GM23338 (cell line): ENCODE data around the gene OR2M7. TPM values are rescaled to one million over a fixed set of nuclear protein-coding genes. Genes with fewer than 3 reads are reported as not detected.

ENCODE experiments used
- ATAC-seq: fragments of 200-7000 bp; cut with Tn5 transposase; 3 replicates; pipeline ENCODE4 v1.9.1; 2020
- DNase-seq: peaks from one replicate; pipeline ENCODE4 v3.0.0-alpha.2; 2015; ENCODE audit warnings: low spot score
- H2AFZ ChIP-seq: fragments of 200-600 bp; sonication (generic); 2 replicates; pipeline ENCODE4 v1.8.0; 2016; ENCODE audit warnings: antibody characterized with exemption, mild to moderate bottlenecking, moderate library complexity
- H3F3A ChIP-seq: fragments of 200-600 bp; sonication (generic); replicated peaks from 2 replicates; pipeline ENCODE4 v1.8.0; 2017; ENCODE audit warnings: antibody characterized with exemption, mixed run types, low read depth
- H3K27ac ChIP-seq: fragments of 200-600 bp; sonication (generic); 2 replicates; pipeline ENCODE4 v1.6.1; 2016; ENCODE audit warnings: low read depth
- H3K27me3 ChIP-seq: fragments of 200-600 bp; sonication (generic); 2 replicates; pipeline ENCODE4 v1.8.0; 2016; ENCODE audit warnings: mild to moderate bottlenecking, mixed run types, moderate library complexity; ENCODE audit not compliant: insufficient read depth
- H3K36me3 ChIP-seq: fragments of 200-600 bp; sonication (generic); 2 replicates; pipeline ENCODE4 v1.8.0; 2016; ENCODE audit warnings: mild to moderate bottlenecking; ENCODE audit not compliant: insufficient read depth
- H3K4me1 ChIP-seq: fragments of 200-600 bp; sonication (generic); 2 replicates; pipeline ENCODE4 v1.8.0; 2016; ENCODE audit warnings: mild to moderate bottlenecking, moderate library complexity; ENCODE audit not compliant: insufficient read depth
- H3K4me2 ChIP-seq: fragments of 200-600 bp; sonication (generic); 2 replicates; pipeline ENCODE4 v1.7.1; 2017; ENCODE audit warnings: mixed run types
- H3K4me3 ChIP-seq: fragments of 200-600 bp; sonication (generic); 2 replicates; pipeline ENCODE4 v1.6.1; 2016; ENCODE audit warnings: mixed run types
- H3K79me2 ChIP-seq: fragments of 200-600 bp; sonication (generic); replicated peaks from 2 replicates; pipeline ENCODE4 v1.8.0; 2017; ENCODE audit warnings: mild to moderate bottlenecking; ENCODE audit not compliant: insufficient read depth
- H3K9me2 ChIP-seq: fragments of 200-600 bp; sonication (generic); 2 replicates; pipeline ENCODE4 v1.8.0; 2017; ENCODE audit not compliant: insufficient read depth
- H4K20me1 ChIP-seq: fragments of 200-600 bp; sonication (generic); replicated peaks from 2 replicates; pipeline ENCODE4 v1.8.0; 2017; ENCODE audit warnings: mild to moderate bottlenecking; ENCODE audit not compliant: insufficient read depth
- H3K27ac Mint-ChIP-seq: 2 replicates; pipeline ENCODE4 v1.8.0; 2020; ENCODE audit warnings: inconsistent platforms, mild to moderate bottlenecking, moderate library complexity, mixed read lengths
- H3K27me3 Mint-ChIP-seq: 3 replicates; pipeline ENCODE4 v1.8.0; 2022; ENCODE audit warnings: low read depth, mild to moderate bottlenecking, moderate library complexity, mixed read lengths, inconsistent platforms; ENCODE audit not compliant: insufficient read depth, poor library complexity
- H3K36me3 Mint-ChIP-seq: 3 replicates; pipeline ENCODE4 v1.8.0; 2021; ENCODE audit warnings: low read depth, mild to moderate bottlenecking, inconsistent platforms, moderate library complexity, mixed read lengths
- H3K4me1 Mint-ChIP-seq: 3 replicates; pipeline ENCODE4 v1.8.0; 2020; ENCODE audit warnings: mild to moderate bottlenecking, inconsistent platforms, mixed read lengths
- H3K4me3 Mint-ChIP-seq: 3 replicates; pipeline ENCODE4 v1.8.0; 2021; ENCODE audit warnings: moderate library complexity, mild to moderate bottlenecking, inconsistent platforms, mixed read lengths
- H3K9me3 Mint-ChIP-seq: 3 replicates; pipeline ENCODE4 v1.8.0; 2020; ENCODE audit warnings: moderate library complexity, mild to moderate bottlenecking, inconsistent platforms, mixed read lengths
- EZH2 ChIP-seq: fragments of 200-600 bp; sonication (generic); IDR thresholded peaks from one replicate; pipeline ENCODE4 v1.8.0; 2017; ENCODE audit warnings: antibody characterized with exemption, mild to moderate bottlenecking, low read depth; ENCODE audit not compliant: unreplicated experiment
- EZH2phosphoT487 ChIP-seq: fragments of 200-600 bp; sonication (generic); IDR thresholded peaks from one replicate; pipeline ENCODE4 v1.8.1; 2018; ENCODE audit warnings: antibody characterized with exemption; ENCODE audit not compliant: unreplicated experiment
- JUNB ChIP-seq: IDR thresholded peaks from one replicate; pipeline ENCODE4 v1.6.1; 2016; ENCODE audit warnings: antibody characterized with exemption; ENCODE audit not compliant: unreplicated experiment
- NANOG ChIP-seq: IDR thresholded peaks from 2 replicates; pipeline ENCODE4 v1.6.1; 2016; ENCODE audit warnings: antibody characterized with exemption, borderline replicate concordance
- REST ChIP-seq: IDR thresholded peaks from one replicate; pipeline ENCODE4 v1.6.1; 2018; ENCODE audit warnings: antibody characterized with exemption; ENCODE audit not compliant: unreplicated experiment
- STAT1 ChIP-seq: IDR thresholded peaks from one replicate; pipeline ENCODE4 v1.6.1; 2016; ENCODE audit warnings: antibody characterized with exemption; ENCODE audit not compliant: unreplicated experiment
- ZNF462 ChIP-seq: fragments of 250-450 bp; sonication (Bioruptor Pico); IDR thresholded peaks from 2 replicates; pipeline ENCODE4 v1.5.0; 2020; ENCODE audit warnings: mild to moderate bottlenecking, moderate library complexity
- long read RNA-seq: library from polyadenylated mRNA; unstranded; transcript quantifications from one replicate; pipeline ENCODE4 v2.0.0, GENCODE V29; 2020; ENCODE audit not compliant: unreplicated experiment
- polyA plus RNA-seq: library from polyadenylated mRNA; unstranded; fragments of >200 nt; fragmentation: Nextera tagmentation; extraction: Ambion mirVana; gene quantifications from 2 replicates; pipeline ENCODE4 v1.2.1, GENCODE V29; 2016
- total RNA-seq: library from RNA; depleted of rRNA; stranded (reverse); fragments of >200 nt; shearing (Covaris generic); gene quantifications from 2 replicates; pipeline ENCODE4 v1.2.3, GENCODE V29; 2014; rRNA removed
- TF ChIP-seq, protein P1 (sequence below), 2 experiments: fragments of 200-600 bp in 1 of 2; sonication (generic) in 1 of 2; conservative IDR thresholded peaks; 2 replicates each; pipeline versions ENCODE4 v1.5.1 to v1.6.1; 2016 to 2017; ENCODE audit warnings: antibody characterized with exemption in 2 of 2, low read depth in 2 of 2, mild to moderate bottlenecking in 2 of 2, moderate library complexity in 1 of 2

OR2M7 gene
- total RNA-seq (not detected in 2 replicates), polyA plus RNA-seq (not detected in 2 replicates)
- long read RNA-seq, result 0 reads

DNA sequence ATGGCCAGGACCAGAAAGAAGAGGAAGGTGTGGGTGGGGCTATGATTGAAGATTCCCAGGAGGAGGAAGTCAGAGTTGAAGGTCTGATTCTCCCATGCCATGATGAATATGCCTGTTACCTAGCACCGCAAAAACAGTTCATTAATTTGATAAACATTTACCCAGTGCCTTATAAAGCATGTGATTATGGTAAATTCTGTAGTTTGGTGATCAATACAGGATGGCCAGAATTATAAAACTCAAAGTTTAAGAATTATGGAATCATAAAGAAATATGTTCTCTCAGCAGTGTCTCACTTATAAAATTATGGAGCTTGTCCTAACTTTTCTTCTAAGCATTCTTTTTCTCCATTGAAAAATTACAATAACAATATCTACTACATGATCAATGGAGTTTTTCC is at the start of gene OR2M7:
TSS of gene OR2M7 (minus strand) at position 101 of the 400 bp plus-strand sequence. CDS start at position 101, 0 bp downstream.
- H3K27me3 ChIP-seq, result no peaks in the 10 kb centered on the region
- TF ChIP-seq, protein P1, sequence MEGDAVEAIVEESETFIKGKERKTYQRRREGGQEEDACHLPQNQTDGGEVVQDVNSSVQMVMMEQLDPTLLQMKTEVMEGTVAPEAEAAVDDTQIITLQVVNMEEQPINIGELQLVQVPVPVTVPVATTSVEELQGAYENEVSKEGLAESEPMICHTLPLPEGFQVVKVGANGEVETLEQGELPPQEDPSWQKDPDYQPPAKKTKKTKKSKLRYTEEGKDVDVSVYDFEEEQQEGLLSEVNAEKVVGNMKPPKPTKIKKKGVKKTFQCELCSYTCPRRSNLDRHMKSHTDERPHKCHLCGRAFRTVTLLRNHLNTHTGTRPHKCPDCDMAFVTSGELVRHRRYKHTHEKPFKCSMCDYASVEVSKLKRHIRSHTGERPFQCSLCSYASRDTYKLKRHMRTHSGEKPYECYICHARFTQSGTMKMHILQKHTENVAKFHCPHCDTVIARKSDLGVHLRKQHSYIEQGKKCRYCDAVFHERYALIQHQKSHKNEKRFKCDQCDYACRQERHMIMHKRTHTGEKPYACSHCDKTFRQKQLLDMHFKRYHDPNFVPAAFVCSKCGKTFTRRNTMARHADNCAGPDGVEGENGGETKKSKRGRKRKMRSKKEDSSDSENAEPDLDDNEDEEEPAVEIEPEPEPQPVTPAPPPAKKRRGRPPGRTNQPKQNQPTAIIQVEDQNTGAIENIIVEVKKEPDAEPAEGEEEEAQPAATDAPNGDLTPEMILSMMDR (conservative IDR thresholded peaks at IDR 0.05; ENCODE audit: low read depth in 2 of 2), result no peak
- TF ChIP-seq STAT1 (no peak), JUNB (no peak), EZH2 (no peak), EZH2phosphoT487 (no peak), ZNF462 (CRISPR knock-in tag) (no peak), REST (no peak), NANOG (no peak)
- ATAC-seq, result no peak
- H4K20me1 ChIP-seq, result no peaks in the 10 kb centered on the region
- H3K9me2 ChIP-seq, result no peaks in the 10 kb centered on the region
- Mint-ChIP-seq H3K36me3 (peaks cover 21% of the 10 kb centered on the region), H3K27me3 (peaks cover 2% of the 10 kb centered on the region), H3K4me1 (no peaks in the 10 kb centered on the region), H3K9me3 (peaks cover 92% of the 10 kb centered on the region), H3K4me3 (no peak within 1 kb of the TSS), H3K27ac (no peak within 1 kb of the TSS)
- no peak within 1 kb of the TSS for H2AFZ ChIP-seq
- DNase-seq, result no peak
- no peak within 1 kb of the TSS for H3K4me2 ChIP-seq
- no peaks in the 10 kb centered on the region for H3K4me1 ChIP-seq
- no peaks in the 10 kb centered on the region for H3F3A ChIP-seq
- H3K27ac ChIP-seq, result no peak within 1 kb of the TSS
- no peaks in the 10 kb centered on the region; the same call in 1 of the 2 replicates for H3K36me3 ChIP-seq
- no peak within 1 kb of the TSS for H3K4me3 ChIP-seq
- H3K79me2 ChIP-seq, result no peaks in the 10 kb centered on the region
